Fibroblast of pulmonary artery (primary cell): ENCODE data around the gene RRM2.
A peak's percentile ranks its signal among the peaks of the same experiment; 100 is the strongest.

ENCODE experiments used
- DNase-seq: peaks from one replicate; pipeline ENCODE4 v3.0.0-alpha.2; 2010; ENCODE audit warnings: low read depth
- H3K4me3 ChIP-seq: replicated peaks from 2 replicates; pipeline ENCODE4 v1.5.1; 2011; ENCODE audit warnings: low read depth, mild to moderate bottlenecking, control low read depth, low read length, moderate library complexity
- CTCF ChIP-seq: IDR thresholded peaks from 2 replicates; pipeline ENCODE4 v1.5.1; 2011; ENCODE audit warnings: mild to moderate bottlenecking, control low read depth, low read length, inconsistent platforms; ENCODE audit errors: missing control alignments

Gene RRM2

GRCh38 chr2:10172033-10172871, 49.7 kb downstream of the RRM2 start:
- no peak for TF ChIP-seq CTCF
- no peak for DNase-seq
- H3K4me3 ChIP-seq = no peak overlapping the region

GRCh38 chr2:10173258-10174005, 50.9 kb downstream of the RRM2 start:
- TF ChIP-seq CTCF = no peak
- no peak for DNase-seq
- no peak overlapping the region for H3K4me3 ChIP-seq

DNA sequence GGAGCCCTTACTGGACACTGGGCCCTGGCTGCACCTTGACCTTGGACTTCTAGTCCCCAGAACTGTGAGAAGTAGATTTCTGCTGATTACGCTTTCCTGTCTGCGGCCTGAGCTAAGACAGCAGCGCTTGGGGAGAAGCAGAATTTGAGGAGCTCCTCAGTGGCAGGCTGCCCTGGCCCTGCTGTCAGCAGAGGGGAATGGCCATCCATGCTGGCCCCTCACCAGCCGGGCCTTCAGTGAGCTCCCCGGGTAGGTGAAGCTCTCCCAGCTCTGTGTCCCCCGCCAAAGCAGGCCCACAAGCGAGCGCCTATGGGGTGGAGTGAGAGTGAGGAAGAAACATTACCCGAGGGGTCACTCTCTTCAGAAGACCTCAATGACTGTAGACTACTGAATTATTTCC, 51.6 kb downstream of the RRM2 start:
- no peak overlapping the region for H3K4me3 ChIP-seq
- no peak for DNase-seq
- no peak for TF ChIP-seq CTCF

DNA sequence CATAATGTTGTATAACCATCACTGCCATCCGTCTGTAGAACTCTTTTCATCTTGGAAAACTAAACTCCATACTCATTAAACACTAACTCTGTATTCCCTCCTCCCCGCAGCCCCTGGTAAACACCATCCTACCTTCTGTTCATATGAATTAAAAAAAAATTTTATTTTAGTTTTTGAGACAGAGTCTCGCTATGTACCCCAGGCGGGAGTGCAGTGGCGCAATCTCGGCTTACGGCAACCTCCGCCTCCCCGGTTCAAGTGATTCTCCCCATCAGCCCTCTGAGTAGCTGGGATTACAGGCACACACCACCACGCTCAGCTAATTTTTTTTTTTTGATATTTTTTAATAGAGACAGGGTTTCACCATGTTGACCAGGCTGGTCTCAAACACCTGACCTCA, 52.9 kb downstream of the RRM2 start:
- DNase-seq = no peak
- no peak overlapping the region for H3K4me3 ChIP-seq
- TF ChIP-seq CTCF = no peak

DNA sequence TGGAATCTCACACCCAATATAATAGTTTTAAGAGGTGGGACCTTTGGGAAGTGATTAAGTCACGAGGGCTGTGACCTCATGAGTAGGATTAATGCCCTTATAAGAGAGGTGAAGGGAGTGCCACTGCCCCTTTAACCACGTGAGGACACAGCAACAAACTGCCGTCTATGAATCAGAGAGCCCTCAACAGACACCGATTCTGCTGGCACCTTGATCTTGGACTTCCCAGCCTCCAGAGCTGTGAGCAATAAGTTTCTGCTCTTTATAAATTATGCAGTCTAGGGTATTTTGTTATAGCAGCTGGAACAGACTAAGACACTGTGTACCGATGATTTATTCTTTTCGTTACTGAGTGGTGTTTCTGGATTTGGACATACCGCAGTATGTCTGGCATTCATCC, 56.2 kb downstream of the RRM2 start:
- no peak for DNase-seq
- H3K4me3 ChIP-seq = no peak overlapping the region
- no peak for TF ChIP-seq CTCF

DNA sequence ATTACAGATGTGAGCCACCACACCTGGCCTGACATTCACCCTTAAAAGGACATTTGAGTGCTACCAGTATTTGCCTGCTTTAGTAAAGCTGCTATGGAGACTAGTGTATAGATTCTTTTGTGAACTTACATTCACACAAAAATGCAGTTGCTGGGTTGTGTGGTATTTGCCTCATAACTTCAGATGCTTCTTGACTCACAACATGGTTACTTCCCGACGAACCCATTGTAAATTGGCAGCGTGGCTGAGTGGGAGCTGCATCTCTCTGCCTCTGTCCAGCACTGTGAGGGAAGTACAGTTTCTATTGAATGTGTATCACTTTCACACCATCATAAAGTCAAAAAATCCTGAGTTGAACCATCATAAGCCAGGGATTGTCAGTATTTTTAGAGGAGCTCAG, 56.9 kb downstream of the RRM2 start:
- no peak for TF ChIP-seq CTCF
- DNase-seq = peak; percentile 14
- H3K4me3 ChIP-seq = no peak overlapping the region
